ENCODE data around the gene APRT. TPM values are rescaled to one million over a fixed set of nuclear protein-coding genes. Genes with fewer than 3 reads are reported as not detected.

The APRT gene, protein sequence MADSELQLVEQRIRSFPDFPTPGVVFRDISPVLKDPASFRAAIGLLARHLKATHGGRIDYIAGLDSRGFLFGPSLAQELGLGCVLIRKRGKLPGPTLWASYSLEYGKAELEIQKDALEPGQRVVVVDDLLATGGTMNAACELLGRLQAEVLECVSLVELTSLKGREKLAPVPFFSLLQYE
- 10 to 100 TPM; 45.5 to 80.7 TPM for total RNA-seq

- H3K36me3 ChIP-seq = peaks cover 11% of the 10 kb centered on the region
- DNase-seq (ENCODE audit: low spot score) (peak; percentile 56), ATAC-seq (ENCODE audit: insufficient number of reproducible peaks, low FRiP score, low read depth) (peak; percentile 93)
- no peaks in the 10 kb centered on the region for H3K9me3 ChIP-seq
- peak within 1 kb of the TSS; percentile 87 for H3K4me3 ChIP-seq
- peak within 1 kb of the TSS; percentile 78 to 93 for H3K27ac ChIP-seq
- peaks cover 11 to 34% of the 10 kb centered on the region in 2 donors for H3K4me1 ChIP-seq (ENCODE audit: control insufficient read depth in 1 of 2, low read depth in 2 of 2)
- H3K27me3 ChIP-seq (replicated peaks; ENCODE audit: insufficient read depth) = no peaks in the 10 kb centered on the region
- TF ChIP-seq CTCF (IDR thresholded peaks at IDR 0.05) = peak; percentile 24
Observed at GRCh38 chr16:88811769-88812512, at the start of gene APRT. Gene APRT, minus strand, starts transcription at chr16:88811928. Its CDS starts 29 bp downstream, at chr16:88811899.

- Histone ChIP-seq H3K27me3 (replicated peaks; ENCODE audit: insufficient read depth) (no peaks in the 10 kb centered on the region), H3K36me3 (peaks cover 32% of the 10 kb centered on the region), H3K4me3 (no peak overlapping the region), H3K4me1 (ENCODE audit: control insufficient read depth in 1 of 2, low read depth in 2 of 2) (peaks cover 9 to 12% of the 10 kb centered on the region in 2 donors), H3K9me3 (no peaks in the 10 kb centered on the region), H3K27ac (no peak overlapping the region)
- TF ChIP-seq CTCF (IDR thresholded peaks at IDR 0.05) = no peak
- ATAC-seq (ENCODE audit: insufficient number of reproducible peaks, low FRiP score, low read depth) = no peak
- DNase-seq (ENCODE audit: low spot score) = no peak
Observed at GRCh38 chr16:88861359-88861758, 49.6 kb upstream of the APRT start.

DNA sequence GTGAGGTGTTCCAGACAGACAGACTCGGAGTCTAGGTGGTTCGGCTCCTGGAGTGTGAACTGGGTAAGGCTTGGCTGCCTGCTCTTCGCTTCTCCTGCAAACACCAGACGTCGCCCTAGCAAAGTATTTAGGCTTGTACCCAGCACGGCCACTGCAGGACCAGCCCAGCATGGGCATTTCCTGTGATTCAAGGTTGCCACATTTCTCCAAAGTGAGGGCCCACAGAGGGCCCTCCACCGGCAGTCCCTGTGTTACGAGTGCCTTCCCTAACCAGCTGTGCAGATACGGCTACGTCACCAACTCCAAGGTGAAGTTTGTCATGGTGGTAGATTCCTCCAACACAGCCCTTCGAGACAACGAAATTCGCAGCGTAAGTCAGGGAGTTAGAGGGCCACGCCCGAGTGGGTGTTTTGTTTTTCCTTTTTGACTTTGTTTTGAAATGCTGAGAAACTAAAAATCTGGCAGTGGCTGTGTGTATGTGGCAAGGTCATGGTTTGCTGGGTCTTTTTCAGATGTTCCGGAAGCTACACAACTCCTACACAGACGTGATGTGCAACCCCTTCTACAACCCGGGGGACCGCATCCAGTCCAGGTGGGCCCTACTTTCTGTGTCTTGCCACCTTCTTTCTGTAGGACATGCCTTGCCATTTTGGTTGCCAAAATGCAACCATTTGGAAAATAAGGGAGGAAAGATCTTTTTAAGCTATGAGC is 47.8 kb upstream of the APRT start:
- TF ChIP-seq CTCF (IDR thresholded peaks at IDR 0.05) = no peak
- H3K27me3 ChIP-seq (replicated peaks; ENCODE audit: insufficient read depth) = no peaks in the 10 kb centered on the region
- peaks cover 21 to 25% of the 10 kb centered on the region in 2 donors for H3K4me1 ChIP-seq (ENCODE audit: control insufficient read depth in 1 of 2, low read depth in 2 of 2)
- no peak for ATAC-seq (ENCODE audit: insufficient number of reproducible peaks, low FRiP score, low read depth)
- H3K4me3 ChIP-seq = no peak overlapping the region
- H3K27ac ChIP-seq = no peak overlapping the region
- H3K9me3 ChIP-seq = no peaks in the 10 kb centered on the region
- peaks cover 32% of the 10 kb centered on the region for H3K36me3 ChIP-seq
- no peak for DNase-seq (ENCODE audit: low spot score)

- peak overlapping the region in 1 of 2 donors; percentile 71 for H3K27ac ChIP-seq
- ATAC-seq (ENCODE audit: insufficient number of reproducible peaks, low FRiP score, low read depth) (no peak), DNase-seq (ENCODE audit: low spot score) (no peak)
- H3K36me3 ChIP-seq = peaks cover 30% of the 10 kb centered on the region
- peaks cover 21 to 25% of the 10 kb centered on the region in 2 donors for H3K4me1 ChIP-seq (ENCODE audit: control insufficient read depth in 1 of 2, low read depth in 2 of 2)
- H3K4me3 ChIP-seq = peak overlapping the region; percentile 91
- H3K27me3 ChIP-seq (replicated peaks; ENCODE audit: insufficient read depth) = no peaks in the 10 kb centered on the region
- H3K9me3 ChIP-seq = no peaks in the 10 kb centered on the region
- TF ChIP-seq CTCF (IDR thresholded peaks at IDR 0.05) = peak; percentile 36
Observed at GRCh38 chr16:88857728-88858339, 46.1 kb upstream of the APRT start.
